GM19043 (cell line): Measurements from ENCODE around the gene SLC16A3.

ENCODE experiments used
- ATAC-seq: cut with Tn5 transposase; IDR thresholded peaks from one replicate; pipeline ENCODE4 v1.9.1; 2021; ENCODE audit warnings: low read depth; ENCODE audit not compliant: unreplicated experiment

Gene SLC16A3

GRCh38 chr17:82280537-82280936 lies 51.7 kb downstream of the SLC16A3 start:
- no peak for ATAC-seq

- ATAC-seq = no peak
Measured at GRCh38 chr17:82281076-82281475, 52.2 kb downstream of the SLC16A3 start.

- ATAC-seq = no peak
Measured at GRCh38 chr17:82281502-82282238, 52.8 kb downstream of the SLC16A3 start.

- ATAC-seq = no peak
Measured at GRCh38 chr17:82282239-82283207, 53.7 kb downstream of the SLC16A3 start.

GRCh38 chr17:82283208-82283749 lies 54.4 kb downstream of the SLC16A3 start:
- no peak for ATAC-seq

- no peak for ATAC-seq
Measured at GRCh38 chr17:82285141-82285540, 56.3 kb downstream of the SLC16A3 start.

GRCh38 chr17:82287013-82287867 lies 58.4 kb downstream of the SLC16A3 start:
- ATAC-seq = no peak

GRCh38 chr17:82287868-82288801 lies 59.3 kb downstream of the SLC16A3 start:
- no peak for ATAC-seq
